ENCODE results near the gene SULT1E1.

GRCh38 chr4:69861756-69862155 lies 1.8 kb upstream of the SULT1E1 start:
- TF ChIP-seq ISL1 (CRISPR knock-in tag; IDR thresholded peaks at IDR 0.05) (no peak), RARB (CRISPR knock-in tag; IDR thresholded peaks at IDR 0.05) (no peak), OSR1 (CRISPR knock-in tag; IDR thresholded peaks at IDR 0.05) (no peak), ARNTL (CRISPR knock-in tag; IDR thresholded peaks at IDR 0.05; ENCODE audit: borderline replicate concordance, low read depth) (no peak), PPARA (CRISPR knock-in tag; IDR thresholded peaks at IDR 0.05; ENCODE audit: borderline replicate concordance) (no peak)

Data from SK-N-SH treated with all-trans-retinoic acid at 6 μM for 48 hours (cell line).